Measurements from ENCODE around the gene CFAP61.
"Not testable (repeated sequence)": the region's sequence is repeated elsewhere in the genome, so short reads cannot be mapped to it uniquely, and the experiment has no call there.

The CFAP61 gene, protein sequence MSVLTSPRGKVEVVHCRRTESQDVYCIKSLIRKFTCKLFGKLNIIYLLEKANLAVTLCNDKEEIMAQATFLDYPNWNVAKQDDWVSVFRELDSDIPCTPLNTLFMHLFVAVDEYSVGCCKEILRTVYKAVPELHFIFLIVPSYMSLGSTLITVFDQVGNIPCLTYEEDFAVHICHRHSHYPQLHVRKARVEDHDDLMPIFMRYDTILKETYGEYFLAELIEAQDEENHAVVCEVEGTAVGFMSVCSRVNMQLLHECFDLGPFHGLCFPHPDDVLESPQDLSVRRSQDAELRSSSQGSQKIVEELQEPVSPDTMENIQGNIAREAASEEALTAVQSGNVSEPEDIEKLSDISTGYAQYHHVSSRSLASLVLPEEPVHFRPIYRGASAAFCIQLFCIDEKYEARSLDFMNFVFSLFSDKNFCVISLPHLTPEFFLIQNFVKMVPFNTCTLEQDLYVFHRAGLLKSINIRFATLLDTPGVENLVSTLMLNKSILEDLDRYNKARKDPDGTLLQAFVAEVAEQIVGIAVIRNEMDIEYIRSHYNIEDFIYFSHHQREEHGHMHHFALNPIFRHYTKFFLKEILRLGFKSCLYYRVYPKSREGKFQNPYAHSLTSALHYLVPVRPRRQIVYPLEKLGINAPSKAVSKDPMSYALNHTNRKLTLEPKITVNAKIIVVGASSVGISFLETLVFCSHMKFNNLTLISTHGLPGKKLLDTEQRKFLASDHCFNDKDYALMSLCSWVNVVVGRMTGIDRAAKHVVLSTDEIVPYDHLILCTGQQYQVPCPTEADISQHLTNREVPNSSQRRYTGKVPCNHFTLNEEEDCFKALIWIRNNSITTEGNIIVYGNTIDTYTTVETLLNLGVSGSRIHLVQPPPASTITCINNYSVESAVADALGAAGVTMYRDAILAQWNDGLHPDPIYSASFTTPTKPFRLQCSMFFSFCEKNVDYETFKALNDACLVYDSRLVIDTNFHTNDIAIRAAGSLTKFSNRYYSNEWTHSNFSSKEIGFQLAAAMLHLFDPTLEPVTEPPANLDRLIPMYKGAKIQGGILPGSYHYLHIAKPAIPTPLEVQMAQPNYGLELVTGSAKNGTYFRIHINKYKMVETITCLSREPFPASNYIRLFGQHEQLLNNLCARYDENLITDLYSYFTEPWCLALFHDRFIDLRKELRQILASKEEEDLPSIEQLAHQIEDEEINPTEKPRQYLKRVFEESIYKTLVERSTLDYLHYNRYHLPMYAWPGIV

GRCh38 chr20:20052074-20052970, at the start of gene CFAP61, which contains the start of gene CRNKL1:
Gene CFAP61, plus strand, starts transcription at chr20:20052532. Its CDS starts 4,122 bp downstream, at chr20:20056654.
Gene CRNKL1, minus strand, starts transcription at chr20:20052466. Its CDS starts 124 bp downstream, at chr20:20052342.
- DNase-seq (ENCODE audit: low read depth) = peak; percentile 95

DNA sequence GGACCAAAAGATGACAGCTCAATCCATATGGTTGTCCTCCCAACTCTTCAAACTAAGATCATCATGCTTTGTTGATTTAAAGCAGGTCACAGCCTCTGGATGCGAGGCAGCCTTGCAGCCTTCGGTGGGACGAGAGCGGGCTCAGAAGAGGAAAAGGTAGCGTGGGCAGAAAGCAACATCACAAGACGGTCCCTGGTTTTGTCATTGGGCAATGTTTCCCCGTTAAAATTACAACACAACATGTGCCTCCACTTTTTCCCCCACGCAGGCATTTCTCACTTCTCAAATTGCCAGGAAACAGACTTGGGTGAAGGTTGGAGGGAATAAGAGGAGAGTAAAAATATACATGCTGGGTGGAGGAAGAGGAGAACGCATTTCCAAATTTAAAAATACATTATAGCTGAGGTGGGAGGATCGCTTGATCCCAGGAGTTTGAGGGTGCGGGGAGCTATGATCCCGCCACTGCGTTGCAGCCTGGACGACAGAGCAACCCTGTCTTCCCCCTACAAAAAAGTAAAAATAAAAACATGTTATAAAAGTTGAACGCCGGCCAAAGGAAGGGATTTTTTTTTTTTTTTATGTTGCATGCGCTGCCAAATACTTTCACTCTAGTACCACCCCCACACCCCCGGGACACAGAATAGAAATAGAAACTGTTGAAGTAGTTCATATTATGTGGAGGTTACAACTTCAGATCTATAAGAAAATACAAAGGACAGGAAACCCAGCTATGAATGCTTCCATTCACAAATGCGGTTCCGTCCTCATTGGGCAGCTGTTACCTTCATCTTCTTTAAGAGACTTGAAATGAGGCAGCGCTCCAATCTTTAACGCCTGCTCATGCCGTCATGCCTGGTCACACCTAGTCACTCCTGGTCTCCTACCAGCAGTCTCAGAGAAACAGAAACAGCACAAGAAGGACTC, 49.0 kb upstream of the CFAP61 start:
- DNase-seq (ENCODE audit: low read depth) = no peak

GRCh38 chr20:20003955-20004322, 48.4 kb upstream of the CFAP61 start:
- not testable (repeated sequence) for DNase-seq (ENCODE audit: low read depth)

DNA sequence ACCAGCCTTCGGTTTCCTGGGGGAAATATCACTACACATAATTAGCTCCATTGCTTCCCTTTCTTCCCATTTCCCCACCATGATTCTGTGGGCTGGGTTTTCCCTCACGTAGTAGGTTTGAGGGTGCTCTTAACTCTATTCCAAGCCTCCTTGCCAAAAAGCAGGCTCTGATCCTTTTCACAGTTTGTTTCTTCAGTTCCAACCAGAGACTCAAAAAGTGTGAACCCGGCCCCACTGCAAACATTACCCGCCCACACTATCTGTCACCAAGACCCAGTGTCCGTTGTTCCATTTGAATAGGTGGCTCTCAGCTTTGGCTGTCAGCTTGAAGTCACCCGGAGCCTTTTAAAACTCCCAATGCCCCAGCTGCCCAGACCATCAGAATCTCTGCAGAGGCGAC, 47.0 kb upstream of the CFAP61 start:
- DNase-seq (ENCODE audit: low read depth) = no peak

DNA sequence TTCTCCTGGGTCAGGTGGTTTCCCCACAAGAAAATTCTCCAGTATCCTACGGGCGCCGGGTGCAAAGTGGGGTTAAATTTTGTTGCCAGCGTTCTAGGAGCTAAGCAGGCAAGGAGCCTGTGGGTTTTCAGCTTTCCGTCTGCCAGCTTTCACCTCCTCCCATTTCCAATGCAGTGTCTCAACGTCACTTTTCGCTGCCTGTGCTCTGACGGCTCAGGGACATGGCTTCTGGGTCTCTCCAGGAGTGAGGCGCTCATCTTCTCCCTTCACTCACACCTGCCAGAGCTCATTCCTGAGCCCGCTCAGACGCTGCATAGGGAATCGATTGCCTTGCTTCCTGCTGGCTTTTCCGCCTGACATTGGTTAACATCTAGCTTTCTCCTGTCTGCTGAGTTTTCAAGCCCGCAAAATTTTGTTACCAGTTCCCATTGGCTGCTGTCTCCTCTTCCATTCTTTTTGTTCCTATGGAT, 42.5 kb upstream of the CFAP61 start:
- no peak for DNase-seq (ENCODE audit: low read depth)

- DNase-seq (ENCODE audit: low read depth) = no peak
Observed at GRCh38 chr20:20010639-20011500, 41.5 kb upstream of the CFAP61 start.

DNA sequence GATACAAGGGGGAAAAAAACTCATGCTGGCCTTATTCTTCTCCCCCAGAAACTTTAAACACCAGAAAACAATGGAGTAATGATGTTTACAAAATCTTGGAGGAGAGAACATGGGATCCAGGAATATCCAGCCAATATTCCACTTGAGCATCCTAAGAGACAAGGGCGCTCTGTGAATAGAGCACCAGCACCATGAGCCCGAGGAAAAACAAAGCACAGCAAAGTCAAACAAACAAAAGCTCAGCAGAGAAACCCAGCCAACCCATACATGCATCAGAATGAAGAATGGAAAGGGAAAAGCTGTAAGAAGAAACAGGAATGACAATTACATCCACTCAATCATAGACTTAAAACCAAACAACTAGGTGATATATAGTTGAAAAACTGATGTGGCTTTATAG, 39.8 kb upstream of the CFAP61 start:
- no peak for DNase-seq (ENCODE audit: low read depth)

- no peak for DNase-seq (ENCODE audit: low read depth)
Observed at GRCh38 chr20:20014659-20015058, 37.7 kb upstream of the CFAP61 start.

GRCh38 chr20:20017001-20017843, 35.1 kb upstream of the CFAP61 start, which contains the start of gene NAA20:
Gene NAA20, plus strand, starts transcription at chr20:20017362. Its CDS starts 35 bp downstream, at chr20:20017397.
- peak; percentile 85 for DNase-seq (ENCODE audit: low read depth)

- no peak for DNase-seq (ENCODE audit: low read depth)
Observed at GRCh38 chr20:20017844-20018185, 34.5 kb upstream of the CFAP61 start.

DNA sequence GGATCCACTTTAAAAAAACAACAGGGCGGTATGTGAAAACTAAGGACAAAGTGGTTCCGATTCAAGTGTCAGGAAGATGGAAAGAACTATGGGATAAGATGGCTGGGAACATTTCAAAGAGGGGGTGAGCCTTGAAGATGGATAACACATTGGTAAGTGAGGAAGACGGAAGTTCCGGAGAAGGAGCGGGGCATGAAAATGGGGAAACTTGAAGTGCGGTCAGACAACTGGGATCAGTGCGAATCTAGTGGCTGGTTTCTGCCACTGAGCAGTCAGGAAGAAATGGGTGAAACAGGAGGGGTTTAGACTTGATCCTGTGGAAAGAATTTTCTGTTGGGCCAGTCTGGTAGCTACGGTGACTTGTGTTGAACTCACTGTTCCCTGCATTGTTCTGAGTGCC, 34.0 kb upstream of the CFAP61 start:
- no peak for DNase-seq (ENCODE audit: low read depth)

DNA sequence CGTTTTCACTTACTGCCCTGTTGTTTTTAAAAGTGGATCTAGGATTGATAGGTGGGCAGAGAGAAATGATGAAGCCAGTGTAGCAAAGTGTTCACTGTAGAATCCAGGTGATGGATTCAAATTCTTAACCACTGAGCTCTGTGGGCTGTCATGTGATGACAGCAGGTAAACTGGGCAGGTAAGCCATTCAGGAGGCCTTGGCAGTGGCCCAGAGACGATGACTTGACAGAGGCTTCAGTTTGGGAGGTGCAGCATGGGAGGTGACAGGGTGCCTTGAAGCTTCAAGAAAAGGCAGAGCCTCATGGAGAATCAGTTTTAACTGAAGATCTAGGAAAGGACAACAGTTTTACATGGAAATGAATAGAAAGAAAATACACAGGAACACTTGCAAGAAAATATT, 33.2 kb upstream of the CFAP61 start:
- DNase-seq (ENCODE audit: low read depth) = no peak

GRCh38 chr20:20020908-20021307, 31.4 kb upstream of the CFAP61 start:
- DNase-seq (ENCODE audit: low read depth) = no peak

GRCh38 chr20:20021835-20022234, 30.5 kb upstream of the CFAP61 start:
- no peak for DNase-seq (ENCODE audit: low read depth)

- DNase-seq (ENCODE audit: low read depth) = no peak
Observed at GRCh38 chr20:20022498-20022897, 29.8 kb upstream of the CFAP61 start.

DNA sequence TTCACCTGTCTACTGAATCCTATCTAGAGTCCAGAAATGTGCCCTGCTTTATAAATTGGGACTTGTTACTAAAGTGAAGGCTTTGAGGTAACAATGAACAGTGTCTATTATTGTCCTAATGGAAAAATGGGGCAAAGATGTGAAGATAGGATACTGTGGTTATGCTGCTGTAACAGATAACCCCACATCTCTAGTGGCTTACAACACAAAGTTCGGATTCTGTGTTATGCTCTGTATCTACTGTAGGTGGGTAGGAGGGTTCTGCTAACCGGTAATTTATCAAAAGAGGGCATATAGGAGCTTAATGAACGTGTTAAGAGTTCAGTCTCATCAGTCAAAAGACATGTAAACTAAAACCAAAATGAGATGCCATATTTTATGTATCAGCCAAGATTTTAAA, 28.9 kb upstream of the CFAP61 start:
- no peak for DNase-seq (ENCODE audit: low read depth)

- DNase-seq (ENCODE audit: low read depth) = no peak
Observed at GRCh38 chr20:20024942-20025341, 27.4 kb upstream of the CFAP61 start.

- no peak for DNase-seq (ENCODE audit: low read depth)
Observed at GRCh38 chr20:20027284-20027683, 25.0 kb upstream of the CFAP61 start.
